IPS-18a (cell line): ENCODE data around the gene SPATC1L.

Experiments used
- H3K27ac ChIP-seq: one replicate; pipeline ENCODE4 v1.5.1; 2013; ENCODE audit warnings: low read length
- H3K27me3 ChIP-seq: one replicate; pipeline ENCODE4 v1.6.1; 2013; ENCODE audit warnings: mild to moderate bottlenecking, low read length; ENCODE audit not compliant: control insufficient read depth, insufficient read depth
- H3K36me3 ChIP-seq: one replicate; pipeline ENCODE4 v1.6.1; 2013; ENCODE audit warnings: low read depth, low read length; ENCODE audit not compliant: control insufficient read depth
- H3K4me1 ChIP-seq: one replicate; pipeline ENCODE4 v1.6.1; 2013; ENCODE audit warnings: low read depth, low read length; ENCODE audit not compliant: control insufficient read depth
- H3K4me3 ChIP-seq: one replicate; pipeline ENCODE4 v1.5.1; 2013; ENCODE audit warnings: low read length
- H3K9ac ChIP-seq: one replicate; pipeline ENCODE4 v1.6.1; 2013; ENCODE audit warnings: mild to moderate bottlenecking, low read length, moderate library complexity
- H3K9me3 ChIP-seq: one replicate; pipeline ENCODE4 v1.6.1; 2013; ENCODE audit warnings: low read depth, low read length; ENCODE audit not compliant: control insufficient read depth

SPATC1L gene

DNA sequence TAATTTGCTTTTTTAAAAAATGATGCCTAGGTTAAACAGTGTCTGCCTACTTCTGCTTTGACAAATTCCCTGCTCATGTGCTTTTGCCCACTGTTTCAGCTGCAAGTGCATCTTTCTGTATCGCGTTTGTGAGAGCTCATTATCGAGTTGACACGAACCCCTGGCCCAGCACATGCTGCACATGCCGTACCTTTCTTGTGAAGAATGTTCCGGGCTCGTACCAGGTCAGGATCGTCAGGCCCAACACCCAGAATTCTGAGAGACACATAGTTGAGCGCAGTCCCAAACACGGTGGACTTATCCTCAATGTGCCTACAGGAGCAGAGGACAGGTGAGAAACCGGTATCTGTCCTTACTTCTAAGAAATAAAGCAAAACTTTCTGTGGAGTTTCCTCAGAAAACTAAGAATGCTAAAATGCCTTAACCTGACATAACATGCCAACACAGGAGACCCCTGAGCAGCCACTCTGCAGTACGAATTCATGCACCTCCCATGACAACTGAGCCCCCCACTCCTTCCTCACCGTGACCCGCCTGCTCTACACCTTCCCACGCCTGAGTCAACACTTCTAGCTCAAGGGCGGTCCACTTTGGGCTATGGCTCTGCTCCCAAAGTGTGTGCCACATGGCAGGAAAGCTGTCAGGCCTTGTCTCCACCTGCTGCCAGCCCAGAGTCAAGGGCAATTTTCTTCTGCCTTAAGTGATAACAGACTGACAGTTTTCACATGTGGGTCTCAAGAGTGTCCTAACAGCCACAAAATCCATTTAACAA is 37.6 kb upstream of the SPATC1L start:
- Histone ChIP-seq H3K36me3 (peaks cover 34% of the 10 kb centered on the region), H3K9ac (no peak overlapping the region), H3K4me3 (no peak overlapping the region), H3K4me1 (peaks cover 2% of the 10 kb centered on the region), H3K27me3 (no peaks in the 10 kb centered on the region), H3K9me3 (no peaks in the 10 kb centered on the region), H3K27ac (no peak overlapping the region)

DNA sequence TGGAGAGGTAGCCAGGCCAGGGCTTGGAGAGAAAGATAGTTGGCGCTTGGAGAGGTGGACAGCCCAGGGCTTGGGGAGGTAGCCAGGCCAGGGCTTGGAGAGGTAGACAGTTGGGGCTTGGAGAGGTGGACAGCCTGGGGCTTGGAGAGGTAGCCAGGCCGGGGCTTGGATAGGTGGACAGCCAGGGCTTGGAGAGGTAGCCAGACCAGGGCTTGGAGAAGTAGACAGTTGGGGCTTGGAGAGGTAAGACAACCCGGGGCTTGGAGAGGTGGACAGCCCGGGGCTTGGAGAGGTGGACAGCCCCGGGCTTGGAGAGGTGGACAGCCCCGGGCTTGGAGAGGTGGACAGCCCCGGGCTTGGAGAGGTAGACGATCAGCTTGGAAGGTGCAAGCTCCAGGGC is 36.6 kb upstream of the SPATC1L start:
- Histone ChIP-seq H3K36me3 (peaks cover 34% of the 10 kb centered on the region), H3K27me3 (no peaks in the 10 kb centered on the region), H3K4me1 (no peaks in the 10 kb centered on the region), H3K4me3 (no peak overlapping the region), H3K9ac (no peak overlapping the region), H3K9me3 (no peaks in the 10 kb centered on the region), H3K27ac (no peak overlapping the region)

DNA sequence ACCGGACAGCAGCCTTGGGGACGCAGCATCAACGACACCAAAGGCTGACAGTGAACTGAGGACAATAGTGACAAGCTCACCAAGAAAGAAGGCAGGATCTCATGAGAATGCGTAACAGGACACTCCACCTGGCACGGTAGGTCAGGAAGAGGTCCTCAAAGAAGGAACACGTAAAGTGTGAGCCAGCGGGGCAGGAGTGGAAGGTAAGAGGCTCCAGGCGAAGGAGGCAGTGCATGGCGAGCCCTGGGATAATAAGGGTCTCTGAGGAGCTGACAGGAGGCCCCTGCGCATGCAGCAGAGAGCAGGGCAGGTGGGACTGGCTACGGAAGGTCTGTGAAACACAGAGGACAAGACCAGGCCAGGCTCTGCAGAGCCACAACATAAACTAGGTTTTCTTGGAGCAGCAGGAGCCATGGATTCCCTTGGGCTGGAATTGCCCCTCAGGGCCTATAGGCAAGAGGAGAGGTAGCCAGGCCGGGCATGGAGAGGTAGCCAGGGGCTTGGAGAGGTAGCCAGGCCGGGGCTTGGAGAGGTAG is 36.1 kb upstream of the SPATC1L start:
- Histone ChIP-seq H3K9ac (no peak overlapping the region), H3K9me3 (no peaks in the 10 kb centered on the region), H3K4me3 (no peak overlapping the region), H3K27me3 (no peaks in the 10 kb centered on the region), H3K4me1 (no peaks in the 10 kb centered on the region), H3K36me3 (peaks cover 34% of the 10 kb centered on the region), H3K27ac (no peak overlapping the region)

DNA sequence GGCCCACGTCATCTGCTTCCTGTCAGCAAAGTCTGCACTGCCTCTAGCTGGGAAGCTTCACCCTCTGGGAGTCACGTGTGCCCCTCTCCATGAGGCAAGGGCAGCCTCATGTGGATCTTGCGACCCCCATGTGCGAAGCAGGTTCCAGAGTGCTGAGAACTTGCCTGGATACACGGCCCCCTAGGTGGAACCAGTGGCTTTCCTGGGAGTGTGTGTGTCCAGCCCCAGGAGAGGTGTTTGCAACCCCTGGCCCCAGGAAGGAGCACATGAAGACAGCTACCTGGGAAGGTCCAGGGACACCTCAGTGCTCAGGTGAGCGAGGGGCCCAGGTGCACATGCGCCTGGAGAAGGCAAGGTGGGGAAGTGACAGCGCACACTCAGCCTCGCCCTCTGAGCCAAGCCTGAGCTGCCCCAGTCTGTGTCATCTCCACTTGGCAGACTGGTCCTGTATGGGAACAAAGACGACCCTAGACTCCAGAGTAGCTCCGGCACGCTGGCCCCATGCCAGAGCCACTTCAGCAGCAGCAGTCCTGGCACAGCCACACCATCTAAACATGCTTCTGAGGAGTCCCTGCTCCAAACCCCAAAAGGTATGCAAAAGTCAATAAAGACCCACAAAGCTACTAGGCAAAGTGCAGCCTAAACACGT is 35.5 kb upstream of the SPATC1L start:
- Histone ChIP-seq H3K27me3 (no peaks in the 10 kb centered on the region), H3K27ac (no peak overlapping the region), H3K36me3 (peaks cover 34% of the 10 kb centered on the region), H3K9ac (no peak overlapping the region), H3K9me3 (no peaks in the 10 kb centered on the region), H3K4me3 (no peak overlapping the region), H3K4me1 (no peaks in the 10 kb centered on the region)

- no peak overlapping the region for H3K4me3 ChIP-seq
- no peak overlapping the region for H3K27ac ChIP-seq
- H3K4me1 ChIP-seq, result no peaks in the 10 kb centered on the region
- H3K9me3 ChIP-seq, result no peaks in the 10 kb centered on the region
- H3K27me3 ChIP-seq, result no peaks in the 10 kb centered on the region
- H3K36me3 ChIP-seq, result peaks cover 38% of the 10 kb centered on the region
- H3K9ac ChIP-seq, result no peak overlapping the region
Measured at GRCh38 chr21:46218906-46219590, 34.8 kb upstream of the SPATC1L start.

- no peak overlapping the region for H3K4me3 ChIP-seq
- H3K27me3 ChIP-seq, result no peaks in the 10 kb centered on the region
- no peaks in the 10 kb centered on the region for H3K9me3 ChIP-seq
- no peak overlapping the region for H3K9ac ChIP-seq
- H3K36me3 ChIP-seq, result peaks cover 45% of the 10 kb centered on the region
- H3K4me1 ChIP-seq, result no peaks in the 10 kb centered on the region
- no peak overlapping the region for H3K27ac ChIP-seq
Measured at GRCh38 chr21:46217511-46218196, 33.4 kb upstream of the SPATC1L start.

DNA sequence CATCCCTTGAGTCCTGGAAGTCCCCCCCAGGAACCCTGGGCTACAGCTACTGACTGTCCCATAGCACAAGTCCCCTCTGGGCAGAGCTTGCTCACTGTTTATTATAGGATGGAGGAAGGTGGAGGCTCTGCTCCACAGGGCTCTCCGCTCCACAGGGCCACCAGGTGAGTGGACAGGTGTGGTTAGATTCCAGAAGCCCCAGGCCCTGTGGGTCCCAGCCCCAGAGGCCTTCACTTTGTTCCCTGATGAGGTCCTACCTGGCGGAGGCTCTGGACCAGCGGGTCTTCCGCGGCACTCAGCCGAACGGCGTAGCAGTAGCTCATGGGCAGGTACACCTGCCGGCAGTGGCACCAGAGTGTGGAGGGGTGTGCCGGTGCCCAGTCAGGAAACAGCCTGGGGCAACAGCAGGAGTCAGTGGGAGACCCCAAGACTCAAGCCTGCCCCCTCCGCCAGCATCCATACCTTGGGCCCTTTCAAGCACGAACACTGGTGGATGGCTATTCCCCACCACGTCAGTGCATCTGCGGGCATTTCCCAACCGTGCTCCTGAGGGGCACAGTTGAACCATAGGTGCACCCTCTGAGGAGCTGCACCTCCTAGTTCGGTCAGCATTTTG is 32.0 kb upstream of the SPATC1L start:
- Histone ChIP-seq H3K9me3 (no peaks in the 10 kb centered on the region), H3K36me3 (peaks cover 35% of the 10 kb centered on the region), H3K4me1 (no peaks in the 10 kb centered on the region), H3K27ac (no peak overlapping the region), H3K4me3 (no peak overlapping the region), H3K27me3 (no peaks in the 10 kb centered on the region), H3K9ac (no peak overlapping the region)

- Histone ChIP-seq H3K27me3 (no peaks in the 10 kb centered on the region), H3K27ac (no peak overlapping the region), H3K9me3 (no peaks in the 10 kb centered on the region), H3K4me3 (no peak overlapping the region), H3K36me3 (peaks cover 36% of the 10 kb centered on the region), H3K9ac (no peak overlapping the region), H3K4me1 (no peaks in the 10 kb centered on the region)
Measured at GRCh38 chr21:46215436-46216131, 31.3 kb upstream of the SPATC1L start.

DNA sequence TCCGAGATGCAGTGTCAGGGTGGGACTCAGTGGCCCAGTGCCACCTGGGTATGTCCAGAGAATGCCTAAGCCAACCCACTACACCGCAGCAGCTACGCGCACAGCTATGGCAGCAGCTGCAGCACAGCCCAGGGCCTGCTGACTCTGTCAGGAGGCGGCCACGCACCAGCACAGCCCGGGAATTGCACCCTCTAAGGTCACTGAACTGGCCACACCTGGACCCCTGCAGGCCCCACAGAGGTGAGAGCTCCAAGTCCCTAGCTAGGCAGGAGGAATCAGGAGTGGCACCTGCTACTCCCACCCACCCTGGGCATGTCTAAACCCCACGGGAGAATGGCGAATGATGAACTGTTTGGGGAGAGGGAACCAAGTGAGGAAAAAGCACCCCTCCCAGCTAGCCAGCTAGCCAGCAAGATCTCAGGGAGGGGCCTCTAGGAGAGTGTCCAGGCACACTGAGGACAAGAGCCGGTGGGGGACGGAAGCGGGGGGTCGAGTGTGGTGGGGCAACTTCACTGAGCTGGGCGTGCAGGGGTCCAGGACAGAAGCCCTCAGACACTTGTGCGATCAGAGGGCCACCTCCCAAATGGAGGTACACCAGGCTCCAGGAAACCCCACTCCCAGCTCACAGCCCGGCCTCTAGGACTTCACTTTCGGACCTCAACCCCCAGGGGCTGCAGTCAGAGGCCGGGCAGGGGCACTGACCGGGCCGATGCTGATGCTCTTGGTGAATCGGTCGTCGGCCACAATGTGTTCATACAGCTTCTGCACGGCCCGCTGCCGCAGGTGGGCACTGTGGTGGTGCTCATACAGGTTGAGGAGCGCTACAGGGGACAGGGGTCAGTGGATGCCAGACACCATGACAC is 30.4 kb upstream of the SPATC1L start:
- Histone ChIP-seq H3K36me3 (peaks cover 34% of the 10 kb centered on the region), H3K9me3 (no peaks in the 10 kb centered on the region), H3K4me3 (no peak overlapping the region), H3K27me3 (no peaks in the 10 kb centered on the region), H3K4me1 (no peaks in the 10 kb centered on the region), H3K9ac (no peak overlapping the region), H3K27ac (no peak overlapping the region)

GRCh38 chr21:46213620-46214286 is 29.5 kb upstream of the SPATC1L start:
- Histone ChIP-seq H3K9me3 (no peaks in the 10 kb centered on the region), H3K27me3 (no peaks in the 10 kb centered on the region), H3K4me1 (no peaks in the 10 kb centered on the region), H3K4me3 (no peak overlapping the region), H3K36me3 (peaks cover 29% of the 10 kb centered on the region), H3K9ac (no peak overlapping the region), H3K27ac (no peak overlapping the region)
